HG03060 (cell line): ENCODE results near the gene AUTS2.
"Not testable (repeated sequence)": the region's sequence is repeated elsewhere in the genome, so short reads cannot be mapped to it uniquely, and the experiment has no call there.

ENCODE experiments used
- ATAC-seq: cut with Tn5 transposase; IDR thresholded peaks from one replicate; pipeline ENCODE4 v1.9.1; 2021; ENCODE audit warnings: low read depth, moderate number of reproducible peaks; ENCODE audit not compliant: unreplicated experiment

Gene AUTS2

DNA sequence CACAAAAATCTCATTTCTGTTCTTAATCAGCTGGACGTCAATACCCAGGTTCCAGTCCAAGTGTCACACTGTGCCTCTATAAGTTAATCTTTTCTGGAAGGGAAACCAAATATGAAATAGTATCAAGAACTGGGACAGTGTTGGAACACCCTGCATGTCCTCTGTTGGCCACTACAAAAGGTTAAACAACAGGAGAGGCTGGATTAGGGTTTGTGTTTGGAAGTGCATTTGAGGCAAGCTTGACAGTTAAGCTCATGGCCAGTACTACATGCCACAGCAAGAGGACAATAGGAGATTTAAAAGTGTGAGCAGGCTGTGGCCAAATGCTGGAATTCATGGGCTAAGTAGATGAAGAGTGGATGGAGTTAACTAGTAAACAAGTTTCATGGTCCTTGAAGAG is 751.5 kb downstream of the AUTS2 start:
- ATAC-seq: no peak

DNA sequence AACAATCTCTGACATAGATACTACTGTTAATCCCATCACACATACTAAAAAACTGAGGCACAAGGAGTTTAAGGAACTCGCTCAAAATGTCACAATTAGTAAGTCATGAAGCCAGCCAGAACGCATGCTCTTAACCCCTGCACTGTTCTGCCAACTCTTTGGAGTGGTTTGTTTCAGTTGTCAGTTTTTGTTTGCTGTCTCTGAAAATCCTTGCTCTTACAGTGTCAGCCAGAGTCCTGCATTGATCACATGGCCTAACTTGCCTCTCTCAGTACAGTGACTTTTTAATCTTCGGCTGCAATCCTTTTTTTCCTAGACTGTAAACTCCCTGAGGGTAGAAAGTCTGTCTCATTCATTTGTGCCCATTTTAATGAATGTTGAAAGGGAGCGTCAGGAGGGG is 753.8 kb downstream of the AUTS2 start:
- no peak for ATAC-seq

DNA sequence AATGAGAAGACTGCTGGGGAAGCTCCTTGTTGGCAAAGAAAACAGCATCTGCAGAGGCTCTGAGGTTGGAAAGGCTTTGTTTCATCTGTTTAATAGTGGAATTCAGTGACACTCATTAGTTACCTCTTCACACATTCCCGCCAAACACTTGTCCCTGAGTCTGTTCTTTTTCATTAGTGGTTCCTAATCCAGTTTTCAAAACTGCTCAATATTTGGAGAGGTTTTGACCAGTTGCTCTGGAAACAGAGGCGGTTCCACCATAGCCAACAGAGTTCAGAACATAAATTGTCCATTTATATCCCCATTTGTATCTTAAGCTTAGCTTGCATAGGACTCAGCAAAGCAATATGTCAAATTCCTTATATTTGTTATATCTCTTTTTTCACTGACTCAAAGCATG is 754.6 kb downstream of the AUTS2 start:
- no peak for ATAC-seq

DNA sequence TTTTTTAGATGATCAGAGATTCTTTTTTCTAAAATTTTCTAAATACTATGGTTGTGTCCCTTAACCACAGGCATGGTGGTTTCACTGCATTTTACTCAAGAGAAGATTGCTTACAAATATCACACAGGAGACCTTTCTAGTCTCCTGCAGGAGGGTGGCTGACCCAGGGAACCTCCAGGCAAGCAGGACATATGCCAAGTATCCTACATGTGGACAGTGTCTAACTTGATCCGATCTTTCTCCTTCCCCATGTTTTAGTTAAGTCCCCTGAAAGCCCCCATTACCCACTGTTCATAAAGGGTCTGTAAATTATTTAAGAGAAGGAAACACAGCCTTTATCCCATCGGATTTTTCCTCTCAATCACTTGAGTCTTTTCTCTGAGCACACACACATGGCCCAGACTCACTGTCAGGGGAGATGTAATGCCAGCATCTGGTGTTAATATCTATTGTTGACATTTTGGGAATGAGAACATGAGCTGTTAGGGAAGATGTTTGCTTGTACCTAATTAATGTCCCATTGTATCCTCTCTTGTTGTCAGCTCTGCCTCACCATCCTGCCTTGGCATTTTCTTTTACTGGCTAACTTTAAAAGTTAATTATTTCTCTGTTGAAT is 755.2 kb downstream of the AUTS2 start:
- no peak for ATAC-seq

DNA sequence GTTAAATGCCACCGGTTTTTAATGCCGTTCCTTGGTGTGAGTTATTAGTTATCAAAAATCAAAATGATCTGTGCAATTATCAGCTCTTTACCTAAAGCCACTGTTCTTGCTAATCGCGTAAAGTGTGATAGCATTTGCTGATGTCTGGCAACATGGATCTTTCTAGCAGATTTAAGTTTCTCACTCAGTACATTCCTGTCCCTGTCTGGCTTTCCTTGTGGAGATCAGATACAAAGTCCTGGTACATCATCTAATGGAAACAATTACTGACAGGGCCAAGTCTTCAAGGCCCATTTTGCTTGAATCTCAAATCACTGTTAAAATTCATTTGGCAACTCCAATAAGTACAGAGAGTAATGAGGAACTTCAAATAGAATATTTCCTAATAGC is 755.7 kb downstream of the AUTS2 start:
- no peak for ATAC-seq

DNA sequence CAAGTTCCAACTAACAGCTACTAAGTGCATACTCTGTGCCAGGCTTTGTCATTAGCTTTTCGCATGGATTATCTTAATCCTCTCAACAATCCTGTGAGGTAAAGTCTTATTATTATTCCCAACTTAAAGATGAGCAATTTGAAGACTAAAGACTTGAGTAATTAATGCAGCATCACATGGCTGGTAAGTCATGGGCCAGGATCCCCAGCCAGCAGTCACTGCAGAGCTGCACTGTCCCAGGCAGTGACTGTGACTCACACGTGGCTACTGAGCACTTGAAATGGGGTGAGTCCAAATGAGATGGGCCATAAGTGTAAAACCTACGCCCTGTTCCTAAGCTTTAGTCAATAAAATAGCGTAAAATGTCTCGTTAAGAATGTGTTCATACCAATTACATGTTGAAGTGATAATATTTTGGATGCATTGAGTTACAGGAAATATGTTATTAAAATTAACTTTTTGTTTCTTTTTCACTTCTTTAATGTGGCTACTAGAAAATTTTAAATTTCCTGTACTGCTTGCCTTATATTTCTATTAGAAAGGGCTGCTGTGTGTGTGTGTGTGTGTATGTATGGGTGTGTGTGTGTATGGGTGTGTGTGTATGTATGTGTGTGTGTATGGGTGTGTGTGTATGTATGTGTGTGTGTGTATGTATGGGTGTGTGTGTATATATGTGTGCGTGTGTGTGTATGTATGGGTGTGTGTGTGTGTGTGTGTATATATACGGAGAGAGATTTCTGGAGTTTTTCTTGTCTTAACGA is 756.3 kb downstream of the AUTS2 start:
- ATAC-seq: no peak

DNA sequence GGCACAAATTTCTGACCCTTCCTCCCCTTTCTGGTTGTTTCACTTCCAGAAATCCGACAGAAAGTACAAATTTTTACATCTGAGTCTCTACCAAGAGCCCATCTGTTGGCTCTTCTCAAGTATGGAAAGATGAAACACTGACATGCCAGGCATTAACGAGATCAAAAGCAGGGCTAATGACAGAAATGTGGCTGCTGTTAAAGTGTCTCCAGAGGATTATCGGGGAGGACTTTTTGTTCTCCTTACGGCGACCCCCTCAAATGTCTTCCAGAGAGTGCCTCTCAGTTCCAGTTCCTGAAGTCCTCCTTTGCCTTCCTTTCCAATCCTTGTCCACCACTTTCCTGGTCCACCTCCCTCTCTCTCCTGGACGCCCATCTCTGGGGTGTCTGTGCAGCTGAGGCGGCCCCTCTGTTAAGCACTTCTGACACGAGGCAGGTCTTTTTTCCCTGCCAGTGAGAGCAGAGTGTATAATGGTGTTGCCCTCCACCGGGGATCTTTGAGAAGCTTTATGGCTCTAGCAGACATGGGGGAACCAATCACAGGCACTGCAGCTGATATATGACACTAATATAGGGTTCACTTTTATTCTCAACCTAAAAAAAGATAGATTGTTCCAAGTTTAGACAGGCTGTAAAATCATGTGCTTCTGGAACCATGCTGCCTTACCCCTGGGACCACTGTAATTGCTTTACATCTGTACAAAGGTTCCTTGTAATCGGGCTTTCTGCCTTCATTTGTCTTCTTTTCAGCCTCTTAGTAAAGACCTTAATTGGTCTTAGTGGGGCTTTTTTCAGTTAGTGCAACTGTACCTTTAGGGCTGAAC is 757.1 kb downstream of the AUTS2 start:
- ATAC-seq: no peak

DNA sequence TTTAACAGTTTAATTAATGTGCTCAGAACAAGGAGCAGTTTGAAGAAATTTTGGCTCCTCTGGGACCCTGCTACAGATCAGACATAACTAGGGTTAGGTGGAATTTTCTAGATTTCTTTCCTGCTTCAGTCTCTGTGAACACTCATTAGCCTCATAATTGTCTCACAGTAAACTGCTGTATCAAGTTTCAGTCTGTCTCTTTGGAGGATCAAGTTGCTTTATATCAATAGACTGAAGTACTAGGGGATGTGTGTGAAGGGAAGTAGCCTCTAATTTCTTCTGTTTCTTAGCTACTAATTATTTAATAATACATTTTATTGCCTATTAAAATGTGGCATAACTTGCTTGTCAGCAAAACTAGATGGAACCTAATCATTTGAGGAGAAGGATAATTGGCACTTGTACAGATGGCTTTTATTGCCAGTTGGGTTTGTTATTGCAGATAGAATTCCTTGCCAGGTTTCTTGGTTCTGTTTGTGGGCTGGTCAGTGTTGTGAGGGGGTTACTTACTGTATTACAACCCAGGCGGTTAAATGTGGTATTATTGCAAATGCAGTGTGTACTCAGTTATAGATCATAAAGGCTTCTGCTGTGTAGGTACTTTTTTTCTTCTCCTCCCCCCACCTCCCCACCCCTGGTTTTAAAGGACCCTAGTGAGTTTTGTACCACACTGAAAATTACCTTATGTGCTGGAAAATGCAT is 758.0 kb downstream of the AUTS2 start:
- ATAC-seq: no peak

DNA sequence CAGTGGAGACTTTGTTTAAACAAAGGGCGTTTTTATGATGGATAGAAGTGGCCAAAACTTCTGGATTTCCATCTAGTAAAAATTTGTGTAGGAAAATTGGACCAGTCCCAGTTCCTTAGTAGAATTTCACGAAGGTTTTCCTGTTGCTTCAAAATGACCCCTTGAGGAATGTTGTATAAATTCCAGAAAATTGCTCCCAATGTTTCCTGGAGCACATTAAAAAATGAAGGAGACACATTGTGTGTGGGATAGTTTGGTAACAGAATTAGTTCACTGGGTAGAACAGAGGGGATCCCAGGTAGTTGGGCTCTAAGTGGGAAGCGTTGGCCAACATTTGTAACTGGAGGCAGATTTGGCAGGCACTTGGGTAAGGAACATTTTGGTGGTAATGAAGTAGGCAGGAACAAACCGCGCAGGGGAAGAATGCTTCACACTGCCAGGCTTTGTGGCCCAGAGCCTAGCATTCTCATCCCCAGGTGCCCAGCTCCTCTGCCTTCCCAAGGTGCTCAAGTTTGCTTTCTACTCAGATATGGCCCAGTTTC is 758.6 kb downstream of the AUTS2 start:
- no peak for ATAC-seq

DNA sequence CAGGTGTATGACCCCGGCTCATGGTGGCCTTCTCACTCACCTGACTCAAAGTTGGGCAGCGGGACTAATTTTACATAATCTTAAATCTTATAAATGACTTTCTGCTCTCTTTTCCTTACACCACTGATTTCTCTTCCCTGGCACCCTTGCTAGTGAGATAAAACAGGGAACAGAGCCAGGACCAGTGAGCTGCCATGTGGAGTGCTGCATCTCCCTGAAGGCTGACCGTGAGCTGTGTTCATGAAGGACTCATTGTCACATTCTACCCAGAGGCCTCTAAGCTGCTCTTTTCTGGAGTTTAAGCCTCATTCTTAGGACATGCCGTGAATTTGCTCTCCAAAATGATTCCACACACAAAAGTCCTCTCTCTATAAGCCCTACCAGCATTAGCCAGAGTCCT is 762.3 kb downstream of the AUTS2 start:
- no peak for ATAC-seq

DNA sequence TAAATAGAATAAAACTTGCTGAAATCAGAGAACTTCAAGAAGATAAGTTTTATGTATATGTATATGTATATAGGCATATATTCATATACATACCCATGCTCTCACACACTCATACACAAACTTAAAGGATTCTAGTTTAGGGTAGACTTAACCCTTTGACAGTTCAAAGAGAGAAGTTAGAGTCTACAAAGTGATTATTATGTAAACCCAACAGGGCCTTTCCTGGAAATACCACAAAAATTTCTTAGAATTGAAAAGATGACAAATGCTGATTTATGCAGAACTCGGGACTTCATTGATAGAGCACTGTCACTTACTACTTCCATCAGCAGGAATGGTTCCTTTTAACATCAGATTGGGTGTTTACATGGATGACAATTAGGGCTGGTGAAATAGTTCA is 763.5 kb downstream of the AUTS2 start:
- no peak for ATAC-seq

DNA sequence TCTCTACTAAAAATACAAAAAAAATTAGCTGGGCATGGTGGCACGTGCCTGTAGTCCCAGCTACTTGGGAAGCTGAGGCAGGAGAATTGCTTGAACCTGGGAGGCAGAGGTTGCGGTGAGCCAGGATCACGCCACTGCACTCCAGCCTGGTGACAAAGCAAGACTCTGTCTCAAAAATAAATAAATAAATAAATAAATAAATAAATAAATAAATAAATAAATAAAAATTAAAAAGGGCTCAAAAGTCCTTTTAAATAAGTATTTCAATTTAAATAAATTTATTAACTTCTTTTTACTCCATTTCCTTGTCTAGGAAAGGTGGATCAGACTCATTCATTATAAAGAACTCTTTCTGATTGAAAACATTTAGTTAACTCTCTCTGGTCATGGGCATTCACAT is 766.1 kb downstream of the AUTS2 start:
- ATAC-seq: not testable (repeated sequence)

DNA sequence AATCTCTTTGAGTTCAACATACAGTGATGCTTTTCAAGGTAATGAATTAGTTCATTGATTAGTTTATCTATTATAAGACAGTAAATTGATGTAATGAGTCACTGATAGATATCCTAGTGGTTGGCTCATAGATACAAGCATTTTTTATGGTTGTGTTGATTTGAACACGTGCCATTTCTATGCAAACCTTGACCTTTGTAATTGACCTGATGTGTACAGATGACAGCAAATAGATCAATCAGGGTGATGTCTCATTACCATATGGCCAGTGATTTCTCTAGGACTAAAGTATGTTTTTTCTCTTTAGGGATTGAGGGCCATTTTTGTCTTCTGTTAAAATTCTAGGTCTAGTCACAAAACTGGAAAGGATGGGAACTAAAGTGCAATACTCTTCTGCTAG is 773.4 kb downstream of the AUTS2 start:
- ATAC-seq: no peak

DNA sequence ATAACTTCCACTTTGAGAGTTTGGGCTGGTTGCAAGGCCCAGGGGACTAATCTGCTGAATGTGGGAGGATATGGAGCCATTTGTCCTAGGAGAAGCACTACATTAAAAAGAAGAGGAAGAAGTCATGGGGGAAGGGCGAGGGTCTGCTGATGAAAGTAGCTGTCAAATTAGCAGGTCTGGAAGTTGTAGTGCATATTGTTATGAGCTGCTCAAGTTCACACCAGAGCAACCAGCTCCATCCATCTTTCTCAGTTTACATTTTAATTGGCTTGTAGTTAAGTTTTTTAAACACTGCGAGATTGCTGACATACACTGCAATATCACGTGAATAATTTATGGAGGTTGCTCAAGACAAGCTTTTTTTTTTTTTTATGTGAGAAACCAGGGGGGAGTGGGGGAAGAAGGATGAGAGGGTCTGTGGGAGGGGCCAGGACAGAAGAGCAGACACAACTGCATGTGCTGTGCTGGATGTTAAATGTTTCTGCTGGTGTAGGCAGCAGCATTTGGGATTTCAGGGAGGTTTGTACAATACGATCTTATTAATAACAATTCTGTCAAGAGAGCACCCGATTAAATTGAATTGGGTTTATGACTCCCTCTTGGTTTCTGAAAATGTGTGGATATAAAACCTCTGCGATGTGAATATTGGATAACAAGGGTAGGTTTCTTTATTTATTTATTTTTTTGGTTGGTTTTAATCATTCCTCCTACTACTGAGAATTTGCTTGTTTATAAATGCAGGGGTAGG is 774.7 kb downstream of the AUTS2 start:
- no peak for ATAC-seq

DNA sequence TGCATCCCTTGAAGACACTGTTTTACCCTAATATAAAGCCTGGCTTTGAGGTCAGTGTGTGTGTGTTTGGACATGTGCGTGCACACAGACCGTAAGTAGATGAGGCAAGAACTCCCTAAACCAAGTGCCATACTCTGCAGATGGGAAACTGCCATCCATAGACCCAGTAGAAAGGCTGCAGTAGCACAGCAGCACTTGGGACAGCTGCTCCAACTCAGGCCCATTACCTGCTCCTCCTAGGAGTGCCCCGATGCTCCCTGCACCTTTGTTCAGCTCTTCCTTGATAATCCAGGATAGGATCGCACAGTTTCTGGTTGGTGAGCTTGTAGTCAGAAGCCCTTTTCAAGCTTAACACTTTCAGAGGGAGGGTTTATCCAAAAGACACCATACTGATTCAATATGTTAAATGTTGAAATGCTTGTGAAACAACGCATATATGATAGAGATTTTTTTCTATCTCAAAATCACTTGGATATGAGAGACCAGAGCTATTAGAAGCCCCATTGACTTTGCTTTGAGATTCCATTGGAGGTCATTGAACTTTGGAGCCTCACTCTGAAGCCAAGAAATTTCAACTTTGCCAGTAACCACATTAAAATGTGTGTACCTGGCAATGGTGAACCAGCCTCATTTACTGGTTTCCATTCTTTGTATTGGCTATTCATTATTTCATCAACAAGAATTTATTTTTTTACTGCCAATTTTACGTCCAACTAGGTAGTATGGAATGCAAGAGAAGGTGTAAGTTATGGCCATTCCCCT is 776.7 kb downstream of the AUTS2 start:
- no peak for ATAC-seq

DNA sequence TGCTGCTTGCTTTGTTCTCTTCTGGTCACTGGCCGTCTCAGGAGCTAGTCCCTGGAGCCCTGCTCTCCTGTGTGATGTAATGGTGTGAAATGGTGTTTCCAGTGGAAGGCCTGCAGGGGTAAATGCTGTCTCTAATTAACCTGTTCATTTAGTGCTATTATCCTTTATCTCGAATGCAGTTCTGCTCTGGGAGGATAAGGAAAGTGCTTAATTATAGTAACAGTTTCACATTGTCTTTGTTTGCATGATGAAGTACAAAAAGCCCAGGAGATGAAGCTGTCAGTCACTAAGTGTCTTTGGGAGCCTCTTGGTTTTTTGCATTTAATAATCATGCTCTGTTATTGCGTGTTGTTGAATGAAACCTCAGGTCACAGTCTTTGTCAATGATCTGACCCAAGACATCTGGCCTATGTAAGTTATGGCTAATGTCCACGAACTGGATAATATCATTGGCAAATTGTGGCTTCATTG is 778.3 kb downstream of the AUTS2 start:
- ATAC-seq: no peak

DNA sequence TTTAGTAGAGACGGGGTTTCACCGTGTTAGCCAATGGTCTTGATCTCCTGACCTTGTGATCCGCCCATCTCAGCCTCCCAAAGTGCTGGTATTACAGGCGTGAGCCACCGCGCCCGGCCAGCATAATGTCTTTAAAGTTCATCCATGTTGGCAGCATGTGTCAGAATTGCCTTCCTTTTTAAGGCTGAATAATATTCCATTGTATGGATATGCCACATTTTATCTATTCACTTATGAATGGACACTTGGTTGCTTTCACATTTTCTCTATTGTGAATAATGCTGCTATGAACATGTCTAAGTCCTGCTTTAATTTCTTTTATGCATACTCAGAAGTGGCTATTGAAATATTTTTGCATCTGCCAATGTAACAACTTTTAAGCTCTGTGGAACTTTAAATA is 779.7 kb downstream of the AUTS2 start:
- ATAC-seq: no peak

DNA sequence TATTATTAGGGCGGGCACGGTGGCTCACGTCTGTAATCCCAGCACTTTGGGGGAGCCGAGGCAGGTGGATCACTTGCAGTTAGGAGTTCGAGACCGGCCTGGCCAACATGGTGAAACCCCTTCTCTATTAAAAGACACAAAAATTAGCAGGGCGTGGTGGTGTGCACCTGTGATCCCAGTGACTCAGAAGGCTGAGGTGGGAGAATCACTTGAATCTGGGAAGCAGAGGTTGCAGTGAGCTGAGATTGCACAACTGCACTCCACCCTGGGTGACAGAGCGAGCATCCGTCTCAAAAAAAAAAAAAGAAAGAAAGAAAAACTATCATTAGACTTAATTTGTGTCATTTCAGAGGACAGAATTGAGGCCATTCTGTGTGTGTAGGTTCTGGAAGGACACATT is 780.9 kb downstream of the AUTS2 start:
- no peak for ATAC-seq

DNA sequence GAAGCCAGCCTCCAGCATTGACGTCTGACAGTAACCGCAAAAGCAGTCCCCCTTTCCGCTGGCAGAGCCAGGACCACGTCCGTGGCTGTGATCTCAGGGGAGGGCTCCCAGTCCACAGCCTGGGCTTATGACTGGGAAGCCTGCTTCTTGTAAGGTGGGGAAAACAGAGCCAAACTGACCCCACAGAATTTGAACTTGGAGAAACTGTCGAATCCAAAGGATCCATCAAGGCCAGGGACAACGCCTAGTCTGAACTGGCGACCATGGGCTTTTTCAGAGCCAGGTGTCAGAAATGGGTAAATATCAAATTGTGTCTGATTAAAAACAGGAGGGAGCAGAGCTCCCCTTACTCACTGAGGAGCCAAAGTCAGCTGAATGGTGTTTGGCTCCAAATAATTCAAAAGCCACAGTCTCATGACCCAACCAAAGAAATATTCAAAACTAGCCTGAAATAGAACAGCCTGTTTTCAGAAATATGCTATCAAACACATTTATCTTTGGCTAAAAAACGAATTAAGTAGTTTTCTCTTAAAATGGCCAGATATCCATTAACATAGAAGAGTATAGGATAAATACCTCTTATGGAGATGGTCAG is 782.2 kb downstream of the AUTS2 start:
- no peak for ATAC-seq
